ENCODE measurements around the gene LOC101059915.
A peak's percentile ranks its signal among the peaks of the same experiment; 100 is the strongest.
"Not testable (repeated sequence)": the region's sequence is repeated elsewhere in the genome, so short reads cannot be mapped to it uniquely, and the experiment has no call there.

LOC101059915 gene

GRCh38 chrX:71637848-71638247 is 29.5 kb upstream of the LOC101059915 start:
- peak; percentile 47 for DNase-seq (ENCODE audit: low read depth)
- H3K4me3 ChIP-seq (ENCODE audit: control insufficient read depth, low read depth, low read length), result no peak overlapping the region
- TF ChIP-seq, protein P1, sequence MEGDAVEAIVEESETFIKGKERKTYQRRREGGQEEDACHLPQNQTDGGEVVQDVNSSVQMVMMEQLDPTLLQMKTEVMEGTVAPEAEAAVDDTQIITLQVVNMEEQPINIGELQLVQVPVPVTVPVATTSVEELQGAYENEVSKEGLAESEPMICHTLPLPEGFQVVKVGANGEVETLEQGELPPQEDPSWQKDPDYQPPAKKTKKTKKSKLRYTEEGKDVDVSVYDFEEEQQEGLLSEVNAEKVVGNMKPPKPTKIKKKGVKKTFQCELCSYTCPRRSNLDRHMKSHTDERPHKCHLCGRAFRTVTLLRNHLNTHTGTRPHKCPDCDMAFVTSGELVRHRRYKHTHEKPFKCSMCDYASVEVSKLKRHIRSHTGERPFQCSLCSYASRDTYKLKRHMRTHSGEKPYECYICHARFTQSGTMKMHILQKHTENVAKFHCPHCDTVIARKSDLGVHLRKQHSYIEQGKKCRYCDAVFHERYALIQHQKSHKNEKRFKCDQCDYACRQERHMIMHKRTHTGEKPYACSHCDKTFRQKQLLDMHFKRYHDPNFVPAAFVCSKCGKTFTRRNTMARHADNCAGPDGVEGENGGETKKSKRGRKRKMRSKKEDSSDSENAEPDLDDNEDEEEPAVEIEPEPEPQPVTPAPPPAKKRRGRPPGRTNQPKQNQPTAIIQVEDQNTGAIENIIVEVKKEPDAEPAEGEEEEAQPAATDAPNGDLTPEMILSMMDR (conservative IDR thresholded peaks at IDR 0.05; ENCODE audit: control insufficient read depth, insufficient read depth, low read depth, low read length), result no peak

GRCh38 chrX:71638409-71638808 is 28.9 kb upstream of the LOC101059915 start:
- H3K4me3 ChIP-seq (ENCODE audit: control insufficient read depth, low read depth, low read length), result no peak overlapping the region
- TF ChIP-seq, protein P1 (conservative IDR thresholded peaks at IDR 0.05; ENCODE audit: control insufficient read depth, insufficient read depth, low read depth, low read length), result no peak
- DNase-seq (ENCODE audit: low read depth), result no peak

DNA sequence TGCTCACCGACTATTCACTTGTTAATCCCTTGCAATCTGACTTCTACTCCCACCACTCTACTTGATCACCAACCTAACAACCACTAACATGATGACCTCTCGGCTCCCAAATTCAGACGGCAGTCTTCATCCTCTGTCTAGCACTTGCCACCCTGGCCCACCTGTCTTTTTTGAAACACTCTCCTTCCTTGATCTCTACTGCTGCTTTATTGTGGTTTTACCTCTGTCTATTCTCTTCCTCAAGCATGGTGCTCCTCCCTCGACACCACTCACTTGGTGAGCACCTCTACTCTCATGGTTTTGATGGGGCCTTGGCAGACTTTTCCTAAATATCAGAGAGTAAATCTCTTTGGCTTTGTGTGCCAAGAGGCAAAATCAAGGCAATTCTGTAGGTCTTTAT is 27.3 kb upstream of the LOC101059915 start:
- TF ChIP-seq, protein P1 (conservative IDR thresholded peaks at IDR 0.05; ENCODE audit: control insufficient read depth, insufficient read depth, low read depth, low read length), result no peak
- H3K4me3 ChIP-seq (ENCODE audit: control insufficient read depth, low read depth, low read length), result no peak overlapping the region
- no peak for DNase-seq (ENCODE audit: low read depth)

DNA sequence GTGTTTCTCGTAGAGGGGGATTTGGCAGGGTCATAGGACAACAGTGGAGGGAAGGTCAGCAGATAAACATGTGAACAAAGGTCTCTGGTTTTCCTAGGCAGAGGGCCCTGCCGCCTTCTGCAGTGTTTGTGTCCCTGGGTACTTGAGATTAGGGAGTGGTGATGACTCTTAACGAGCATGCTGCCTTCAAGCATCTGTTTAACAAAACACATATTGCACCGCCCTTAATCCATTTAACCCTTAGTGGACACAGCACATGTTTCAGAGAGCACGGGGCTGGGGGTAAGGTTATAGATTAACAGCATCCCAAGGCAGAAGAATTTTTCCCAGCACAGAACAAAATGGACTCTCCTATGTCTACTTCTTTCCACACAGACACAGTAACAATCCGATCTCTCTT is 22.9 kb upstream of the LOC101059915 start:
- not testable (repeated sequence) for H3K4me3 ChIP-seq (ENCODE audit: control insufficient read depth, low read depth, low read length); DNase-seq (ENCODE audit: low read depth)

GRCh38 chrX:71650333-71650969 is 16.9 kb upstream of the LOC101059915 start:
- TF ChIP-seq, protein P1 (conservative IDR thresholded peaks at IDR 0.05; ENCODE audit: control insufficient read depth, insufficient read depth, low read depth, low read length), result no peak
- no peak overlapping the region for H3K4me3 ChIP-seq (ENCODE audit: control insufficient read depth, low read depth, low read length)
- DNase-seq (ENCODE audit: low read depth), result no peak

DNA sequence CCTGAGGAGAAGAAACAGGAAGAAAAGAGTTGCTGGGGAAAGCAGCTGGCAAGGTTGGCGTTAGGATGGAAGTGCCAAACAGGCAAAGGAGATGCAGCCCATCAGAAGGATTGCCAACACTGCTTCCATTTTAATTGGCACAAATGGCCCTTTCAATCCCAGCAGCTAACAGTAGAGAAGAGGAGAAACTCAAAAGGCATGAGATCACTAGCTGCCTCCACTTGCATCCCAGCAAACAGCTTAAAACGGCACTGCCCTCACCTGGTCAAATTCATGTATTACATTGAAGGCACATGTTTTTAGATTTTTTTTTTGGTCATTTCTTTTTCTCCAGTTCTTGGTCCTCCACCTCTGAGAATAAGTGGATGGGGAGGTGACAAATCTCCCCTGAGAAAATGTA is 14.9 kb upstream of the LOC101059915 start:
- TF ChIP-seq, protein P1 (conservative IDR thresholded peaks at IDR 0.05; ENCODE audit: control insufficient read depth, insufficient read depth, low read depth, low read length), result peak; percentile 65
- no peak overlapping the region for H3K4me3 ChIP-seq (ENCODE audit: control insufficient read depth, low read depth, low read length)
- DNase-seq (ENCODE audit: low read depth), result peak; percentile 65

DNA sequence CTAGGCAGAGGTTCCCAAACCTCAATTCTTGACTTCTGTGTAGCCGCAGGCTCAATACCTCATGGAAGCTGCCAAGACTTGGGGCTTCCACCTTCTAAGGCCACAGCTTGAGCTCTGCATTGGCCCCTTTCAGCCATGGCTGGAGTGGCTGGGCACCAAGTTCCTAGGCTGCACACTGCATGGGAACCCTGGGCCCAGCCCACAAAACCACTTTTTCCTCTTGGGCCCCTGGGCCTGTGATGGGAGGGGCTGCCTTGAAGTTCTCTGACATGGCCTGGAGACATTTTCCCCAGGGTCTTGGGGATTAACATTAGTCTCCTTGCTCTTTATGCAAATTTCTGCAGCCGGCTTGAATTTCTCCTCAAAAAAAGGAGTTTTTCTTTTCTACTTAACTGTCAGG is 14.0 kb upstream of the LOC101059915 start:
- TF ChIP-seq, protein P1 (conservative IDR thresholded peaks at IDR 0.05; ENCODE audit: control insufficient read depth, insufficient read depth, low read depth, low read length), result no peak
- no peak for DNase-seq (ENCODE audit: low read depth)
- H3K4me3 ChIP-seq (ENCODE audit: control insufficient read depth, low read depth, low read length), result no peak overlapping the region

Data from fibroblast of mammary gland (primary cell).